Activated CD8-positive, alpha-beta T cell treated with anti-CD3 and anti-CD28 coated beads, Interleukin-2, amount 10 ng/mL, durations not matched to agents 7 days and 5 days (primary cell): ENCODE data around the gene ZRSR2. TPM values are rescaled to one million over a fixed set of nuclear protein-coding genes. Genes with fewer than 3 reads are reported as not detected.
A peak's percentile ranks its signal among the peaks of the same experiment; 100 is the strongest.
"Not testable (repeated sequence)": the region's sequence is repeated elsewhere in the genome, so short reads cannot be mapped to it uniquely, and the experiment has no call there.

ENCODE experiments used
- ATAC-seq: fragments of 150-1000 bp; cut with Tn5 transposase; one replicate; pipeline ENCODE4 v1.10.0; 2021; ENCODE audit warnings: moderate library complexity
- CTCF ChIA-PET: fragments of 350-600 bp; sonication (Branson Sonifier 250); formaldehyde crosslinking; loops from one replicate; lab custom pipeline; 2021; ENCODE audit warnings: antibody characterized with exemption; lab: Charles Lee
- POLR2A ChIA-PET: fragments of 350-600 bp; sonication (Branson Sonifier 250); formaldehyde crosslinking; loops from one replicate; lab custom pipeline; 2021; ENCODE audit warnings: antibody characterized with exemption; lab: Charles Lee
- DNase-seq: peaks from one replicate; pipeline ENCODE4 v3.0.0-alpha.2; 2020
- H3K27ac Mint-ChIP-seq: one replicate; pipeline ENCODE4 v1.8.0; 2021; ENCODE audit warnings: mild to moderate bottlenecking, mixed read lengths
- H3K27me3 Mint-ChIP-seq: one replicate; pipeline ENCODE4 v1.8.0; 2021; ENCODE audit warnings: low read depth, mixed read lengths
- H3K36me3 Mint-ChIP-seq: one replicate; pipeline ENCODE4 v1.8.0; 2021; ENCODE audit warnings: low read depth, mixed read lengths
- H3K4me1 Mint-ChIP-seq: one replicate; pipeline ENCODE4 v1.8.0; 2021; ENCODE audit warnings: low read depth, mixed read lengths
- H3K4me3 Mint-ChIP-seq: one replicate; pipeline ENCODE4 v1.8.0; 2021; ENCODE audit warnings: mild to moderate bottlenecking, mixed read lengths
- H3K9me3 Mint-ChIP-seq: one replicate; pipeline ENCODE4 v1.8.0; 2022; ENCODE audit warnings: mixed read lengths; ENCODE audit not compliant: insufficient read depth
- total RNA-seq, 2 experiments: library from RNA; stranded (reverse); gene quantifications; one replicate each; pipeline ENCODE4 v1.2.3, GENCODE V29; 2021

ZRSR2 gene
- total RNA-seq, 2 experiments from 2014 or later: 15.9 to 16.0 TPM

GRCh38 chrX:15831347-15831746 is 41.1 kb downstream of the ZRSR2 start:
- H3K4me1 Mint-ChIP-seq, H3K27me3 Mint-ChIP-seq, H3K9me3 Mint-ChIP-seq, DNase-seq, POLR2A ChIA-PET, H3K27ac Mint-ChIP-seq, CTCF ChIA-PET, ATAC-seq, H3K4me3 Mint-ChIP-seq: not testable (repeated sequence)
- peaks cover 11% of the 10 kb centered on the region for H3K36me3 Mint-ChIP-seq

GRCh38 chrX:15834053-15834452 is 43.8 kb downstream of the ZRSR2 start:
- Mint-ChIP-seq H3K9me3 (no peaks in the 10 kb centered on the region), H3K27me3 (no peaks in the 10 kb centered on the region), H3K4me3 (no peak overlapping the region), H3K27ac (no peak overlapping the region), H3K4me1 (no peaks in the 10 kb centered on the region), H3K36me3 (peaks cover 3% of the 10 kb centered on the region)
- ATAC-seq: no peak
- CTCF ChIA-PET: no interaction called here
- POLR2A ChIA-PET: no interaction called here
- DNase-seq: no peak

- Mint-ChIP-seq H3K27ac (no peak overlapping the region), H3K9me3 (no peaks in the 10 kb centered on the region), H3K4me3 (no peak overlapping the region), H3K4me1 (no peaks in the 10 kb centered on the region), H3K27me3 (no peaks in the 10 kb centered on the region), H3K36me3 (peaks cover 5% of the 10 kb centered on the region)
- ChIA-PET POLR2A (no interaction called here), CTCF (no interaction called here)
- ATAC-seq (no peak), DNase-seq (no peak)
Measured at GRCh38 chrX:15834827-15835595, 44.7 kb downstream of the ZRSR2 start.

- H3K4me3 Mint-ChIP-seq: no peak overlapping the region
- peaks cover 10% of the 10 kb centered on the region for H3K36me3 Mint-ChIP-seq
- POLR2A ChIA-PET: no interaction called here
- H3K9me3 Mint-ChIP-seq: no peaks in the 10 kb centered on the region
- no peaks in the 10 kb centered on the region for H3K27me3 Mint-ChIP-seq
- CTCF ChIA-PET: interaction anchor here (1.2 kb wide), 1 partner anchor 10 kb away, joined by 3 read pairs; no protein-coding TSS in a partner anchor
- H3K27ac Mint-ChIP-seq: no peak overlapping the region
- H3K4me1 Mint-ChIP-seq: no peaks in the 10 kb centered on the region
- ATAC-seq (peak; percentile 55), DNase-seq (peak; percentile 24)
Measured at GRCh38 chrX:15838017-15838416, 47.7 kb downstream of the ZRSR2 start.

GRCh38 chrX:15841853-15842516 is 51.7 kb downstream of the ZRSR2 start:
- ATAC-seq (no peak), DNase-seq (no peak)
- Mint-ChIP-seq H3K9me3 (no peaks in the 10 kb centered on the region), H3K27me3 (no peaks in the 10 kb centered on the region), H3K4me3 (no peak overlapping the region), H3K27ac (no peak overlapping the region), H3K36me3 (peaks cover 22% of the 10 kb centered on the region), H3K4me1 (peaks cover 2% of the 10 kb centered on the region)
- ChIA-PET CTCF (no interaction called here), POLR2A (no interaction called here)

GRCh38 chrX:15843960-15844359 is 53.7 kb downstream of the ZRSR2 start:
- no peaks in the 10 kb centered on the region for H3K27me3 Mint-ChIP-seq
- ATAC-seq (no peak), DNase-seq (no peak)
- POLR2A ChIA-PET: no interaction called here
- CTCF ChIA-PET: no interaction called here
- no peak overlapping the region for H3K4me3 Mint-ChIP-seq
- no peaks in the 10 kb centered on the region for H3K9me3 Mint-ChIP-seq
- H3K4me1 Mint-ChIP-seq: peaks cover 2% of the 10 kb centered on the region
- peaks cover 22% of the 10 kb centered on the region for H3K36me3 Mint-ChIP-seq
- H3K27ac Mint-ChIP-seq: no peak overlapping the region

GRCh38 chrX:15848576-15848975 is 58.3 kb downstream of the ZRSR2 start:
- ATAC-seq (no peak), DNase-seq (no peak)
- H3K36me3 Mint-ChIP-seq: peaks cover 35% of the 10 kb centered on the region
- POLR2A ChIA-PET: no interaction called here
- no peaks in the 10 kb centered on the region for H3K27me3 Mint-ChIP-seq
- CTCF ChIA-PET: interaction anchor here (1.0 to 1.3 kb wide), 3 partner anchors 11 to 110 kb away, joined by 3 to 4 read pairs (median 3); partner anchors contain the start of gene CA5B
- H3K4me3 Mint-ChIP-seq: no peak overlapping the region
- H3K4me1 Mint-ChIP-seq: peaks cover 14% of the 10 kb centered on the region
- H3K9me3 Mint-ChIP-seq: no peaks in the 10 kb centered on the region
- H3K27ac Mint-ChIP-seq: no peak overlapping the region

GRCh38 chrX:15849555-15849954 is 59.3 kb downstream of the ZRSR2 start:
- no peaks in the 10 kb centered on the region for H3K9me3 Mint-ChIP-seq
- ChIA-PET CTCF (interaction anchor here (1.5 kb wide), 1 partner anchor 33 kb away, joined by 3 read pairs; no protein-coding TSS in a partner anchor), POLR2A (no interaction called here)
- peaks cover 14% of the 10 kb centered on the region for H3K4me1 Mint-ChIP-seq
- no peak overlapping the region for H3K27ac Mint-ChIP-seq
- H3K27me3 Mint-ChIP-seq: no peaks in the 10 kb centered on the region
- no peak for DNase-seq
- peaks cover 31% of the 10 kb centered on the region for H3K36me3 Mint-ChIP-seq
- no peak overlapping the region for H3K4me3 Mint-ChIP-seq
- no peak for ATAC-seq

GRCh38 chrX:15853586-15854079 is 63.3 kb downstream of the ZRSR2 start:
- ChIA-PET CTCF (no interaction called here), POLR2A (no interaction called here)
- Mint-ChIP-seq H3K4me1 (peaks cover 24% of the 10 kb centered on the region), H3K27me3 (peaks cover 2% of the 10 kb centered on the region), H3K4me3 (peak overlapping the region; percentile 74), H3K36me3 (peaks cover 21% of the 10 kb centered on the region), H3K27ac (peak overlapping the region; percentile 74), H3K9me3 (no peaks in the 10 kb centered on the region)
- DNase-seq (no peak), ATAC-seq (no peak)

- ATAC-seq: peak; percentile 27
- Mint-ChIP-seq H3K36me3 (peaks cover 20% of the 10 kb centered on the region), H3K4me1 (peaks cover 24% of the 10 kb centered on the region), H3K27ac (peak overlapping the region; percentile 74), H3K27me3 (peaks cover 2% of the 10 kb centered on the region), H3K4me3 (peak overlapping the region; percentile 74), H3K9me3 (no peaks in the 10 kb centered on the region)
- ChIA-PET CTCF (interaction anchor here (2.0 kb wide), 1 partner anchor 38 kb away, joined by 10 read pairs; no protein-coding TSS in a partner anchor), POLR2A (interaction anchor here (0.7 to 2.7 kb wide), 8 partner anchors 30 to 116 kb away, joined by 3 to 27 read pairs (median 6); partner anchors contain the start of genes CA5B and ZRSR2)
- DNase-seq: peak; percentile 36
Measured at GRCh38 chrX:15854080-15854655, 63.9 kb downstream of the ZRSR2 start.

- H3K4me1 Mint-ChIP-seq: peaks cover 23% of the 10 kb centered on the region
- peak within 1 kb of the TSS; percentile 85 for H3K4me3 Mint-ChIP-seq
- H3K36me3 Mint-ChIP-seq: peaks cover 18% of the 10 kb centered on the region
- ChIA-PET POLR2A (interaction anchor here (0.5 to 2.7 kb wide), 11 partner anchors 29 to 182 kb away, joined by 3 to 27 read pairs (median 5); partner anchors contain the start of genes CA5B and ZRSR2), CTCF (interaction anchor here (0.6 to 2.0 kb wide), 4 partner anchors 9 to 166 kb away, joined by 3 to 10 read pairs (median 4); no protein-coding TSS in a partner anchor)
- ATAC-seq: peak; percentile 98
- no peaks in the 10 kb centered on the region for H3K9me3 Mint-ChIP-seq
- DNase-seq: peak; percentile 91
- H3K27ac Mint-ChIP-seq: peak within 1 kb of the TSS; percentile 96
- peaks cover 2% of the 10 kb centered on the region for H3K27me3 Mint-ChIP-seq
Measured at GRCh38 chrX:15854712-15855567, 64.7 kb downstream of the ZRSR2 start, which contains the start of gene AP1S2. Gene AP1S2 (minus strand): TSS chrX:15854813. CDS start chrX:15852524, 2,289 bp downstream.
